Stimulated activated CD4-positive, alpha-beta T cell treated with anti-CD3 and anti-CD28 coated beads, Interleukin-4, amount 100 ng/mL, for 4 hours (primary cell): ENCODE results near the gene TDP1.
A peak's percentile ranks its signal among the peaks of the same experiment; 100 is the strongest.
"Not testable (repeated sequence)": the region's sequence is repeated elsewhere in the genome, so short reads cannot be mapped to it uniquely, and the experiment has no call there.

Experiments used
- DNase-seq, 2 experiments: peaks; one replicate each; pipeline ENCODE4 v3.0.0-alpha.2; 2020

TDP1 gene

DNA sequence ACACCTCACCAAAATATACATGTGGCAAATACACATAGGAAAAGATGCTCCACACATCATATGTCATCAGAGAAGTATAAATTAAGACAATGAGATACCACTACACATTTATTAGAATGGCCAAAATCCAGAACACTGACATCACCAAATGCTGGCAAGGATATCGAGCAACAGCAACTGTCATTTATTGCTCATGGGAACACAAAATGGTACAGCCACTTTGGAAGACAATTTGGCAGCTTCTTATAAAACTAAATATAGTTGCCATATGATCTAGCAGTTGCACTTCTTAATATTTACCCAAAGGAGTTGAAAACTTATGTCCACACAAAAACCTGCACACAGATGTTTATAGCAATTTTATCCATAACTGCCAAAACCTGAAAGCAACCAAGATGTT, 99.1 kb downstream of the TDP1 start:
- no peak for DNase-seq

GRCh38 chr14:90056826-90057225, 101.1 kb downstream of the TDP1 start:
- DNase-seq: no peak

GRCh38 chr14:90058876-90059458, 103.2 kb downstream of the TDP1 start:
- no peak for DNase-seq

DNA sequence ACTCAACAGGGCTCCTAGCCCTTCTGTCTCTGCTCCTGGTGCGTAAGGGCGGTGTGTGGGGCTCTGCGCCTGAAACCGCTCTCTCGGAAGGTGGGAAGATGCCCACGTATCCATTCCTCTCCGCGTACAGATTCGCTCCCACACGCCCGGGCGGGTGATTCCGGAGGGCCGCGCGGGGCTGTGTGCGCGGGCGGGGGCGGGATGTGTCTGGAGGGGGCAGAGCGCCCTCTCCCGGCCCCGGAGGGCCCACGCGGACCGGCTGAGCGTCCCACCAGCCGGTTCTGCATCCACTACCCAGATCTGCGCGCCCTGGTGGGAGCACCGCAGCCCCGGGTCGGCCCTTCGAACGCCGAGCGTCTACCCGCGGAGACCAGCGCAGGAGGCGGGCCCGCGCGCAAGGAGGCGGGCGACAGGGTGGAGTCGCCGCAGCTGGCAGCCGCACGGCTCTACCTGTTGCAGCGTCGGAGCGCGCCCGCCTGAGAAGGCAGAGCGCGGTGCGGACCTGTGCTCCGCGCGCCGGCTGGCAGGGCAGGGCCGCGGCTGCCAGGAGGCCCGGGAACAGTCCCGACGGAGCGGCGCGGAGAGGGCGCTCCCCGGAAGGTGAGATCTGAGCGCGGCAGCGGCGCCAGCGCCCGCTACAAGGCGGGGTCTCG, 104.7 kb downstream of the TDP1 start:
- peak; percentile 51 to 59 for DNase-seq

DNA sequence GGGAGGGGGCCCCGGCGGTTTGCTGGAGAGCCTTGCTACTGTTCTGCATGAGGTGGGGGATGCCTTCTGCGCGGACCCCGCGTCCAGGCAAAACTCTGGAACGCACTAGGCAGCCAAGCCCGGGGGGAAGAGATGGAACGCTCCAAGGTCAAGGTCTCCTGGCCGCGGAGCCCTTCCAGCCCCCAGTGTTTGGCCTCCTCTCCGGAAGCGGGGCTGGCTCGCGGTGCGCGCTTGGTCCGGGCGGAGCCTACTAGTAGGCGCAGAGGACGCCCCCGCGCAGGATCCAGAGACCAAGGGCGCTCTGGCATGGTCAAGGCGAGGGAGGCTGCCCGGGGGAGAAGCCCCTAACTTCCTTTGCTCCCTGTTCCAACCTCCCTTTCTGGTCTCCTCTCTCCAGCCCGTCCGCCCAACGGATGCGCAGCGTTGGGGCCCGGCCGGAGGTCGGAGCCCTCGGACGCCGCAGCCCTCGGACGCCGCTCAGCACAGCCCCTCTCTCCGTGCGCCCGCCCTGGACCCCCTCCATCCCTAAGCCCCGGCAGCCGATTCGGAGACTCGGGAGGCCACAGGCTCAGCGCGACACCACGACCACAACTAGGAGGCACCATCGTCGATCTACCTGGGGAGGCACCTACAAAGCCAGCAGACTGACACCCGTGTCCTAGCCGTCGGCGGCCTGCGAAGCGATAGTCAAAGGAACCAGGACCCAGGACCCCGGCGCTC, 105.4 kb downstream of the TDP1 start:
- no peak for DNase-seq

DNA sequence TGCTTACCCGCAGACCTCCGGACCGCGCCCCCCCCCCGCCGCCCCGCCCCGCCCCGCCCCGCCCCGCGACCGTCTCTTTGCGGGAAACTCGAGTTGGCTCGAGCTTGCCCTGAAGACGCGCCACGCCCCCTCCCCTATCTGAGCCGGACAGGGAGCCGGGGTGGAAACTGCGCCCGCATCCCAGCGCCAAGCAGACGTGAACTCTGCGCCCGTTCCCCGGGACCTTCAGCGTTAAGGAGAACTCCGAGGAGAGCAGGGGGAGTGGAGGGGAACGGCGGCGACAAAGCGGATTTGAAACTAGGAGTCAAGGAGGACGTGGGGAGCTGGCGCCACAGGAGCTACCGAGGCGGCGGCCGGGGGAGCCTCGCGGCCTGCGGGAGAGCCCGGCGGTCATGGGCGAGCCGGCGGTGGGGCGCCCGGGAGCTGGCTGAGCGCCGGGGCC, 106.0 kb downstream of the TDP1 start, which contains the start of gene KCNK13:
TSS of gene KCNK13 (plus strand) at position 310 of the 442 bp plus-strand sequence. CDS start 212 bp downstream, outside the sequence.
- DNase-seq: no peak

- no peak for DNase-seq
These were observed 106.5 kb downstream of the TDP1 start for GRCh38 chr14:90062127-90062794.

GRCh38 chr14:90062822-90063539, 107.3 kb downstream of the TDP1 start:
- DNase-seq: no peak

- no peak for DNase-seq
These were observed 116.6 kb downstream of the TDP1 start for GRCh38 chr14:90072350-90072749.

DNA sequence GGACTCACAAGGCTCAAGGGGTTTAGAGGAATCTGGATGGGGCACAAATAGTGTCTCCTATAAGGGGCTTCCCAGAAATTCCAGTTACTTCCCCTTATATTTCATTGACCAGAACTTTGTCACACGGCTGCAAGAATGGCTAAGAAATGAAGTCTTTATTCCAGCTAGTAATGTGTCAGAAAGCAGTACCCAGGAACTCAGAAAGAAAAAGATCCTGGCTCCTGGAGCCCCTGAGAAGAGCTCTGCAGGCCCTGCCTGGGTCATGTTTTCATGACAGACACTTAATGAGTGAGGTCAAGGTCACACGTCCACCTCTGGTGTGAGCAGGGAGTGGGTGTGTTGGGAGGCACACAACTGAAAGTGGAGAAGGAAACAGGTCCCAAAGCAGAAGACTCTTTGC, 123.8 kb downstream of the TDP1 start:
- no peak for DNase-seq

DNA sequence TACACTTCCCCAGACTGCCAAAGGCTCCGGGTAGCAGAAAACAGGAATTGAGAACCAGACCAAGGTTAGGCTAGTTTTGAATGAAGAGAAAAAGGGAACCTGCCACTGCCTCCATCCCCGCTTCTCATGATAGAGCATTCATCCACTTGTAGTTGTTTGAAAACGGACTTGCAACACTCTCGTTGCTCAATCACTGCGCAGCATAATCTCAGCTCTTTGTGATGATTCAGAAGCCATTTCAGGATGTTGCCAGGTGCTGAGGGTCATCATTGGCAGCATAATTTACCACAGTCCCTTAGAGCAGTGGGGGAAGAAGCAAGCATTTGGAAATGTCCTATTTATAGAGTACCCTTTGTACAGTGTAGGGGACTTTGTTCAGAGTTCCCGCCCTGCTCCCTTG, 131.7 kb downstream of the TDP1 start:
- DNase-seq: no peak

GRCh38 chr14:90088176-90088575, 132.4 kb downstream of the TDP1 start:
- DNase-seq: no peak

GRCh38 chr14:90089486-90089885, 133.8 kb downstream of the TDP1 start:
- not testable (repeated sequence) for DNase-seq

GRCh38 chr14:90091393-90091792, 135.7 kb downstream of the TDP1 start:
- no peak for DNase-seq

GRCh38 chr14:90093942-90094595, 138.3 kb downstream of the TDP1 start:
- DNase-seq: no peak
